Measurements from ENCODE around the gene HEG1.

DNA sequence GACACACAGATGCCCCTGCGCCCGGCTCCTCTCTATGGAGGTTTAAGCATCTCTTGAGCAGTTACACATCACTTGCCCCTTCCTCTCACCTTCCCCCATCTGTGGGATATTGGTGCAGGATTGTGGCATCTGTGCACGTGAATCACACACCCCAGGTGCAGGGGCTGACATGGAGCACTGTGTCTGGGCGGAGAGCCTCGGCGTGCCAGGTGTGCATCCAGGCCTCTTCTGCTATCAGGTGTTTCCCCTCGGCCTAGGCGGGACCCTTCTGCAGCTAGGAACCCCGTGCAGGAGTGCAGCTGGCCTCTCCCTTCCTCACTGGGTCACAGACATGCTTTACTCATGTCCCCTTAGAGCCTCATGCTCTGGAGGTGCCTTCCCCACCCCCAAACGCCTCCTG is 87.8 kb downstream of the HEG1 start:
- TF ChIP-seq, protein P1, sequence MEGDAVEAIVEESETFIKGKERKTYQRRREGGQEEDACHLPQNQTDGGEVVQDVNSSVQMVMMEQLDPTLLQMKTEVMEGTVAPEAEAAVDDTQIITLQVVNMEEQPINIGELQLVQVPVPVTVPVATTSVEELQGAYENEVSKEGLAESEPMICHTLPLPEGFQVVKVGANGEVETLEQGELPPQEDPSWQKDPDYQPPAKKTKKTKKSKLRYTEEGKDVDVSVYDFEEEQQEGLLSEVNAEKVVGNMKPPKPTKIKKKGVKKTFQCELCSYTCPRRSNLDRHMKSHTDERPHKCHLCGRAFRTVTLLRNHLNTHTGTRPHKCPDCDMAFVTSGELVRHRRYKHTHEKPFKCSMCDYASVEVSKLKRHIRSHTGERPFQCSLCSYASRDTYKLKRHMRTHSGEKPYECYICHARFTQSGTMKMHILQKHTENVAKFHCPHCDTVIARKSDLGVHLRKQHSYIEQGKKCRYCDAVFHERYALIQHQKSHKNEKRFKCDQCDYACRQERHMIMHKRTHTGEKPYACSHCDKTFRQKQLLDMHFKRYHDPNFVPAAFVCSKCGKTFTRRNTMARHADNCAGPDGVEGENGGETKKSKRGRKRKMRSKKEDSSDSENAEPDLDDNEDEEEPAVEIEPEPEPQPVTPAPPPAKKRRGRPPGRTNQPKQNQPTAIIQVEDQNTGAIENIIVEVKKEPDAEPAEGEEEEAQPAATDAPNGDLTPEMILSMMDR (conservative IDR thresholded peaks at IDR 0.05 in 1 of 2, IDR thresholded peaks at IDR 0.05 in 1 of 2; ENCODE audit: extremely low read depth in 1 of 2, insufficient read depth in 1 of 2, low read depth in 1 of 2, low read length in 2 of 2) = no peak
- no peak for TF ChIP-seq EZH2 (IDR thresholded peaks at IDR 0.05; ENCODE audit: borderline replicate concordance, low read length)

Data from mammary epithelial cell (primary cell).